IMR-90 (cell line): ENCODE measurements around the gene ENDOU. TPM values are rescaled to one million over a fixed set of nuclear protein-coding genes. Genes with fewer than 3 reads are reported as not detected.

Source experiments
- ATAC-seq: fragments of 200-7000 bp; cut with Tn5 transposase; 2 replicates; pipeline ENCODE4 v1.9.1; 2020; ENCODE audit warnings: low read depth, mild to moderate bottlenecking, moderate library complexity
- BruUV-seq: library from RNA; stranded (reverse); fragments of 400-500 nt; replicated peaks from 2 replicates; lab custom pipeline; 2021; lab: Mats Ljungman, UMichigan
- CTCF ChIA-PET: fragments of 300-600 bp; formaldehyde crosslinking; extraction: SDS; loops from one replicate; lab custom pipeline; 2021; ENCODE audit warnings: antibody characterized with exemption; lab: Yijun Ruan, JAX
- POLR2A ChIA-PET: fragments of 300-600 bp; sonication (Branson Sonifier 250); formaldehyde crosslinking; loops from one replicate; lab custom pipeline; 2022; ENCODE audit warnings: antibody characterized with exemption; ENCODE audit not compliant: unreplicated experiment; lab: Charles Lee
- DNase-seq: peaks from one replicate; pipeline ENCODE4 v3.0.0; 2013
- H2AFZ ChIP-seq: replicated peaks from 2 replicates; pipeline ENCODE3; 2013; ENCODE audit warnings: low read length, mild to moderate bottlenecking; ENCODE audit not compliant: poor library complexity
- H2AK5ac ChIP-seq: 2 replicates; pipeline ENCODE4 v1.6.1; 2013; ENCODE audit warnings: low read depth, low read length, inconsistent platforms
- H2AK9ac ChIP-seq: replicated peaks from 2 replicates; pipeline ENCODE3; 2013; ENCODE audit warnings: mild to moderate bottlenecking, low read depth, low read length, moderate library complexity; ENCODE audit not compliant: poor library complexity
- H2BK120ac ChIP-seq: 2 replicates; pipeline ENCODE4 v1.6.1; 2013; ENCODE audit warnings: low read depth, low read length, inconsistent platforms
- H2BK15ac ChIP-seq: 3 replicates; pipeline ENCODE4 v1.6.1; 2013; ENCODE audit warnings: low read depth, low read length, inconsistent platforms
- H2BK20ac ChIP-seq: 2 replicates; pipeline ENCODE4 v1.6.1; 2013; ENCODE audit warnings: low read depth, mild to moderate bottlenecking, inconsistent platforms, low read length, moderate library complexity
- H2BK5ac ChIP-seq: 2 replicates; pipeline ENCODE4 v1.6.1; 2013; ENCODE audit warnings: mild to moderate bottlenecking, low read depth, low read length, inconsistent platforms; ENCODE audit not compliant: poor library complexity, severe bottlenecking
- H3K14ac ChIP-seq: replicated peaks from 2 replicates; pipeline ENCODE4 v1.6.1; 2013; ENCODE audit warnings: low read depth, low read length, inconsistent platforms
- H3K18ac ChIP-seq: 2 replicates; pipeline ENCODE4 v1.6.1; 2013; ENCODE audit warnings: low read depth, low read length, control low read depth
- H3K23ac ChIP-seq: 2 replicates; pipeline ENCODE4 v1.6.1; 2013; ENCODE audit warnings: low read depth, low read length, inconsistent platforms
- H3K27ac ChIP-seq: 2 replicates; pipeline ENCODE4 v1.5.1; 2013; ENCODE audit warnings: mild to moderate bottlenecking, control low read depth, low read length; ENCODE audit not compliant: insufficient read depth
- H3K27me3 ChIP-seq: 2 replicates; pipeline ENCODE4 v1.6.1; 2013; ENCODE audit warnings: low read length; ENCODE audit not compliant: control insufficient read depth, insufficient read depth
- H3K36me3 ChIP-seq: 2 replicates; pipeline ENCODE4 v1.6.1; 2013; ENCODE audit warnings: low read length, mixed read lengths; ENCODE audit not compliant: control insufficient read depth, insufficient read depth
- H3K4ac ChIP-seq: 2 replicates; pipeline ENCODE4 v1.6.1; 2013; ENCODE audit warnings: low read depth, low read length, inconsistent platforms
- H3K4me1 ChIP-seq: 2 replicates; pipeline ENCODE4 v1.6.1; 2013; ENCODE audit warnings: low read length, mixed read lengths; ENCODE audit not compliant: control insufficient read depth, insufficient read depth
- H3K4me2 ChIP-seq: 2 replicates; pipeline ENCODE4 v1.6.1; 2013; ENCODE audit warnings: low read depth, mild to moderate bottlenecking, control low read depth, low read length, moderate library complexity
- H3K4me3 ChIP-seq: 2 replicates; pipeline ENCODE4 v1.5.1; 2013; ENCODE audit warnings: low read depth, mild to moderate bottlenecking, control low read depth, low read length, moderate library complexity; ENCODE audit not compliant: insufficient read depth
- H3K56ac ChIP-seq: 2 replicates; pipeline ENCODE4 v1.6.1; 2013; ENCODE audit warnings: low read length, inconsistent platforms; ENCODE audit not compliant: insufficient read depth; ENCODE audit errors: extremely low read depth
- H3K79me1 ChIP-seq, 2 experiments: 2 replicates each; pipeline ENCODE4 v1.6.1; 2013; ENCODE audit warnings: low read length in 2 of 2, inconsistent platforms in 1 of 2, low read depth in 1 of 2
- H3K9ac ChIP-seq: 2 replicates; pipeline ENCODE4 v1.6.1; 2013; ENCODE audit warnings: low read depth, low read length, control low read depth
- H3K9me1 ChIP-seq: 2 replicates; pipeline ENCODE4 v1.6.1; 2013; ENCODE audit warnings: low read length, inconsistent platforms; ENCODE audit not compliant: insufficient read depth
- H3K9me3 ChIP-seq: 2 replicates; pipeline ENCODE4 v1.6.1; 2013; ENCODE audit warnings: low read length; ENCODE audit not compliant: control insufficient read depth, insufficient read depth
- H4K20me1 ChIP-seq: 2 replicates; pipeline ENCODE4 v1.6.1; 2013; ENCODE audit warnings: low read length, inconsistent platforms; ENCODE audit not compliant: insufficient read depth
- H4K5ac ChIP-seq: 2 replicates; pipeline ENCODE4 v1.6.1; 2013; ENCODE audit warnings: mild to moderate bottlenecking, low read depth, low read length, control low read depth
- H4K8ac ChIP-seq, 2 experiments: 2 replicates each; pipeline ENCODE4 v1.6.1; 2013; ENCODE audit warnings: low read depth in 2 of 2, low read length in 2 of 2, control low read depth in 1 of 2, inconsistent platforms in 1 of 2
- H4K91ac ChIP-seq: 2 replicates; pipeline ENCODE4 v1.6.1; 2013; ENCODE audit warnings: low read depth, low read length, inconsistent platforms; ENCODE audit not compliant: insufficient read depth
- CHD1 ChIP-seq: IDR thresholded peaks from 2 replicates; pipeline ENCODE4 v1.6.1; 2012; ENCODE audit warnings: low read depth, low read length, improper control_type of control experiment
- MAFK ChIP-seq: IDR thresholded peaks from 2 replicates; pipeline ENCODE4 v1.6.1; 2012; ENCODE audit warnings: low read depth, low read length, improper control_type of control experiment
- MXI1 ChIP-seq: IDR thresholded peaks from 2 replicates; pipeline ENCODE4 v1.6.1; 2012; ENCODE audit warnings: low read depth, mild to moderate bottlenecking, low read length, moderate library complexity, borderline replicate concordance
- USF2 ChIP-seq: fragments of 150-350 bp; IDR thresholded peaks from 2 replicates; pipeline ENCODE4 v1.6.1; 2017; ENCODE audit warnings: mild to moderate bottlenecking, antibody characterized with exemption, low read length, low read depth
- WGBS, 2 experiments: methylation state at CpG; one replicate each; pipeline versions ENCODE4 v1.1.5 to v1.1.7; 2013; ENCODE audit warnings: missing lambda C conversion rate in 2 of 2; ENCODE audit not compliant: insufficient read length in 1 of 2; ENCODE audit errors: extremely low coverage in 2 of 2; 5-methylcytosine and 5-hydroxymethylcytosine counted together
- dilution Hi-C: fragments of 300-500 bp; cut with HindIII; formaldehyde crosslinking; loops from one replicate; pipeline ENCODE4 v1.14.3; 2018; ENCODE audit warnings: low sequenced_read_pairs; ENCODE audit not compliant: unreplicated experiment
- in situ Hi-C: fragments of 300-500 bp; cut with MboI; formaldehyde crosslinking; loops from 3 replicates; pipeline ENCODE4 v1.14.3; 2019; ENCODE audit warnings: low sequenced_read_pairs, inconsistent platforms, mixed read lengths
- intact Hi-C: fragments of 100-400 bp; cut with micrococcal nuclease; formaldehyde crosslinking; loops from 2 replicates; pipeline ENCODE4 v1.10.0; 2022
- polyA plus RNA-seq, 3 experiments: library from polyadenylated mRNA; depleted of rRNA; stranded (reverse); fragments of >200 nt; gene quantifications; 2 replicates each; pipeline ENCODE4 v1.2.3, GENCODE V29; 2012; ENCODE audit warnings: low replicate concordance in 1 of 3
- total RNA-seq: library from RNA; depleted of rRNA; stranded (reverse); fragments of >200 nt; gene quantifications from 2 replicates; pipeline ENCODE4 v1.2.3, GENCODE V29; 2012

Gene ENDOU
- total and polyA plus RNA-seq, 2 of the 4 experiments (the other 2 are of a cell fraction), result under 0.01 to 0.09 TPM

- TF ChIP-seq USF2, result no peak
Observed at GRCh38 chr12:47758584-47758833, 33.2 kb upstream of the ENDOU start (continued).

GRCh38 chr12:47757840-47758583 lies 32.7 kb upstream of the ENDOU start:
- H3K23ac ChIP-seq, result no peak overlapping the region
- H4K8ac ChIP-seq, result peak overlapping the region in 1 of 2 experiments; percentile 76; a peak in 1 of 4 replicates
- no peak overlapping the region; the same call in 1 of the 2 replicates for H3K4me3 ChIP-seq
- TF ChIP-seq MXI1 (no peak), MAFK (no peak), CHD1 (no peak)
- peaks cover 17% of the 10 kb centered on the region for H3K4me1 ChIP-seq
- dilution Hi-C loops (no loop called here), in situ Hi-C loops (no loop called here), intact Hi-C loops (loop anchor here (2.0 kb wide), 1 partner anchor 21 kb away; no protein-coding TSS in a partner anchor)
- ATAC-seq (no peak), DNase-seq (no peak)
- H3K9me1 ChIP-seq, result peaks cover 9% of the 10 kb centered on the region; the same call in 1 of the 2 replicates
- no peaks in the 10 kb centered on the region for H3K79me1 ChIP-seq
- no peak overlapping the region for H2BK5ac ChIP-seq
- H4K91ac ChIP-seq, result no peak overlapping the region
- H3K9ac ChIP-seq, result 0 out of 2 replicates have a peak overlapping the region, but pooled peaks have one; percentile 18
- no peak overlapping the region for H2BK20ac ChIP-seq
- 0 out of 2 replicates have a peak overlapping the region, but pooled peaks have one; percentile 10 for H3K18ac ChIP-seq
- H3K56ac ChIP-seq, result no peak overlapping the region
- WGBS, 2 experiments, result 75% methylated on average over 4 of the region's 20 CpGs; no CpG with 5 or more reads in 1 of the 2 experiments
- H2BK120ac ChIP-seq, result peak overlapping the region; percentile 44; the same call in 1 of the 2 replicates
- no peaks in the 10 kb centered on the region for H3K27me3 ChIP-seq
- H3K4ac ChIP-seq, result 0 out of 2 replicates have a peak overlapping the region, but pooled peaks have one; percentile 60
- H3K4me2 ChIP-seq, result peak overlapping the region; percentile 71
- no peaks in the 10 kb centered on the region for H3K9me3 ChIP-seq
- H3K36me3 ChIP-seq, result no peaks in the 10 kb centered on the region
- no peak overlapping the region for H2BK15ac ChIP-seq
- peak overlapping the region; percentile 59; the same call in 1 of the 2 replicates for H2AK5ac ChIP-seq
- POLR2A ChIA-PET, result no interaction called here
- peak overlapping the region; percentile 94 for H2AFZ ChIP-seq
- CTCF ChIA-PET, result interaction anchor here (0.5 to 2.7 kb wide), 6 partner anchors 10 to 80 kb away, joined by 3 to 11 read pairs (median 5); no protein-coding TSS in a partner anchor
- no peak overlapping the region for H3K14ac ChIP-seq
- H4K20me1 ChIP-seq, result no peaks in the 10 kb centered on the region
- no peak overlapping the region for H4K5ac ChIP-seq
- BruUV-seq, result no TSS peak
- peak overlapping the region; percentile 83 for H2AK9ac ChIP-seq
- no peak overlapping the region for H3K27ac ChIP-seq
